SK-N-SH (cell line): ENCODE results near the gene NOS1.

ENCODE experiments used
- CTCF ChIP-seq: fragments of 200-600 bp; sonication (generic); IDR thresholded peaks from 2 replicates; pipeline ENCODE4 v1.6.1; 2017; ENCODE audit warnings: antibody characterized with exemption, mild to moderate bottlenecking, moderate library complexity
- EP300 ChIP-seq, 2 experiments: IDR thresholded peaks; 2 replicates each; pipeline versions ENCODE4 v1.4.0 to v1.6.1; 2012; ENCODE audit warnings: borderline replicate concordance in 1 of 2, low read depth in 1 of 2, low read length in 1 of 2
- REST ChIP-seq: IDR thresholded peaks from 2 replicates; pipeline ENCODE4 v1.6.1; 2012; ENCODE audit warnings: mild to moderate bottlenecking, low read depth, low read length, moderate library complexity
- USF1 ChIP-seq: IDR thresholded peaks from 2 replicates; pipeline ENCODE4 v1.4.0; 2012; ENCODE audit warnings: low read depth, borderline replicate concordance

- TF ChIP-seq REST (no peak), CTCF (no peak), EP300 (IDR thresholded peaks at IDR 0.05; ENCODE audit: borderline replicate concordance in 1 of 2, low read depth in 1 of 2, low read length in 1 of 2) (no peak), USF1 (no peak)
These were observed 34.3 kb upstream of the NOS1 start for GRCh38 chr12:117395766-117396165.
